ENCODE measurements around the gene ZFAND3.

- TF ChIP-seq, protein P1, sequence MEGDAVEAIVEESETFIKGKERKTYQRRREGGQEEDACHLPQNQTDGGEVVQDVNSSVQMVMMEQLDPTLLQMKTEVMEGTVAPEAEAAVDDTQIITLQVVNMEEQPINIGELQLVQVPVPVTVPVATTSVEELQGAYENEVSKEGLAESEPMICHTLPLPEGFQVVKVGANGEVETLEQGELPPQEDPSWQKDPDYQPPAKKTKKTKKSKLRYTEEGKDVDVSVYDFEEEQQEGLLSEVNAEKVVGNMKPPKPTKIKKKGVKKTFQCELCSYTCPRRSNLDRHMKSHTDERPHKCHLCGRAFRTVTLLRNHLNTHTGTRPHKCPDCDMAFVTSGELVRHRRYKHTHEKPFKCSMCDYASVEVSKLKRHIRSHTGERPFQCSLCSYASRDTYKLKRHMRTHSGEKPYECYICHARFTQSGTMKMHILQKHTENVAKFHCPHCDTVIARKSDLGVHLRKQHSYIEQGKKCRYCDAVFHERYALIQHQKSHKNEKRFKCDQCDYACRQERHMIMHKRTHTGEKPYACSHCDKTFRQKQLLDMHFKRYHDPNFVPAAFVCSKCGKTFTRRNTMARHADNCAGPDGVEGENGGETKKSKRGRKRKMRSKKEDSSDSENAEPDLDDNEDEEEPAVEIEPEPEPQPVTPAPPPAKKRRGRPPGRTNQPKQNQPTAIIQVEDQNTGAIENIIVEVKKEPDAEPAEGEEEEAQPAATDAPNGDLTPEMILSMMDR (conservative IDR thresholded peaks at IDR 0.05; ENCODE audit: low read depth, low read length) = no peak
- no peak for TF ChIP-seq EZH2 (IDR thresholded peaks at IDR 0.05; ENCODE audit: borderline replicate concordance, low read depth, low read length, poor library complexity, severe bottlenecking)
Measured at GRCh38 chr6:37897818-37898515, 78.4 kb downstream of the ZFAND3 start.
